Smooth muscle cell (in vitro differentiated cells): ENCODE results near the gene POLR3C. TPM values are rescaled to one million over a fixed set of nuclear protein-coding genes. Genes with fewer than 3 reads are reported as not detected.

Experiments
- DNase-seq: peaks from one replicate; lab custom pipeline; 2025; ENCODE audit not compliant: unreplicated experiment; lab: John Stamatoyannopoulos, UW
- H2AFZ ChIP-seq: fragments of 200-600 bp; sonication (generic); 2 replicates; pipeline ENCODE4 v1.6.0; 2016; ENCODE audit warnings: antibody characterized with exemption, low read depth, mild to moderate bottlenecking
- H3F3A ChIP-seq: fragments of 200-600 bp; sonication (generic); 2 replicates; pipeline ENCODE4 v1.6.0; 2017; ENCODE audit warnings: antibody characterized with exemption, low read depth
- H3K27ac ChIP-seq: fragments of 200-600 bp; sonication (generic); 2 replicates; pipeline ENCODE4 v1.5.1; 2016; ENCODE audit warnings: low read depth, mild to moderate bottlenecking
- H3K27me3 ChIP-seq: fragments of 200-600 bp; sonication (generic); 2 replicates; pipeline ENCODE4 v1.6.1; 2016; ENCODE audit warnings: low read depth, mild to moderate bottlenecking
- H3K36me3 ChIP-seq: fragments of 200-600 bp; sonication (generic); 2 replicates; pipeline ENCODE4 v1.5.1; 2016; ENCODE audit warnings: low read depth
- H3K4me1 ChIP-seq: fragments of 200-600 bp; sonication (generic); 2 replicates; pipeline ENCODE4 v1.5.1; 2016; ENCODE audit warnings: low read depth
- H3K4me2 ChIP-seq: fragments of 200-600 bp; sonication (generic); 2 replicates; pipeline ENCODE4 v1.6.0; 2016; ENCODE audit warnings: mild to moderate bottlenecking
- H3K4me3 ChIP-seq: fragments of 200-600 bp; sonication (generic); 2 replicates; pipeline ENCODE4 v1.5.1; 2016; ENCODE audit warnings: mild to moderate bottlenecking
- H3K79me2 ChIP-seq: fragments of 200-600 bp; sonication (generic); 2 replicates; pipeline ENCODE4 v1.6.0; 2016; ENCODE audit warnings: low read depth, mild to moderate bottlenecking
- H3K9ac ChIP-seq: fragments of 200-600 bp; sonication (generic); 2 replicates; pipeline ENCODE4 v1.6.0; 2016; ENCODE audit warnings: low read depth
- H3K9me3 ChIP-seq: fragments of 200-600 bp; sonication (generic); replicated peaks from 2 replicates; pipeline ENCODE4 v1.5.1; 2016; ENCODE audit warnings: low read depth
- H4K20me1 ChIP-seq: fragments of 200-600 bp; sonication (generic); 2 replicates; pipeline ENCODE4 v1.6.0; 2016; ENCODE audit warnings: low read depth
- WGBS: methylation state at CpG from one replicate; pipeline ENCODE4 v1.1.7; 2016; ENCODE audit warnings: low lambda C conversion rate; 5-methylcytosine and 5-hydroxymethylcytosine counted together
- polyA plus RNA-seq: library from polyadenylated mRNA; unstranded; fragments of >200 nt; fragmentation: Nextera tagmentation; extraction: Ambion mirVana; gene quantifications from 2 replicates; pipeline ENCODE4 v1.2.1, GENCODE V29; 2016
- total RNA-seq: library from RNA; depleted of rRNA; stranded (reverse); fragments of >200 nt; gene quantifications from 2 replicates; pipeline ENCODE4 v1.2.3, GENCODE V29; 2014
- TF ChIP-seq, protein P1 (sequence below): fragments of 200-600 bp; sonication (generic); IDR thresholded peaks from 2 replicates; pipeline ENCODE4 v1.5.1; 2017; ENCODE audit warnings: borderline replicate concordance, mild to moderate bottlenecking, antibody characterized with exemption; ENCODE audit not compliant: insufficient read depth, poor library complexity, severe bottlenecking

POLR3C gene
- total and polyA plus RNA-seq, 2 experiments from 2014 or later, result 22.6 to 31.7 TPM

DNA sequence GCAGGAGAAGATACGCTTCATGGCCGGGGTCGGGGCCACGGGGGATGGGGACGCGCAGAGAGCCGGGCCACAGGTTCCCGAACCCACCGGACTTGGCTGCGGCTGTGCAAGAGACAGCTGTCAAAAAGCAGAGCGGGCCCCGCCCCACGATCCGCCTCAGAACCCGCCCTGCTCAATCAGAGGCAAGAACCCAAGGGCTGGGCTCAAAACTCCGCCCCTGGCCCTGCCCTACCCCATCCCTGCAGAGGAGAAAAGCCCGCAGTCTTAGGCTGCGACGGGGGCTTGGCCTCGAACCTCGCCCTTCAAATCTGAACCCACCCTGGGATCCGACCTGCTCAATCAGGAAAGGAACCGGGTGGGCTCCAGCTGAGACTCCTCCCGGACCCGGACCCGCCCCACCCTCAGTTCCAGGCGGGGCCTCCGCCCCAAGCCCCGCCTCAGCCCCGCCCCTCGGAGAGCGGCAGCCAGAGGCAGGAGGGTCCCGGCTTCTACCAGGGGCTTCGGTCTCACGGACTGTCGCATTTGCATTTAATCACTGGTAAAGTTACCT, 61.8 kb downstream of the POLR3C start, which contains the start of gene ANKRD35:
Gene ANKRD35, minus strand, starts transcription at position 129 of the 550 bp plus-strand sequence. Its CDS starts 108 bp downstream, at position 21.
- TF ChIP-seq, protein P1, sequence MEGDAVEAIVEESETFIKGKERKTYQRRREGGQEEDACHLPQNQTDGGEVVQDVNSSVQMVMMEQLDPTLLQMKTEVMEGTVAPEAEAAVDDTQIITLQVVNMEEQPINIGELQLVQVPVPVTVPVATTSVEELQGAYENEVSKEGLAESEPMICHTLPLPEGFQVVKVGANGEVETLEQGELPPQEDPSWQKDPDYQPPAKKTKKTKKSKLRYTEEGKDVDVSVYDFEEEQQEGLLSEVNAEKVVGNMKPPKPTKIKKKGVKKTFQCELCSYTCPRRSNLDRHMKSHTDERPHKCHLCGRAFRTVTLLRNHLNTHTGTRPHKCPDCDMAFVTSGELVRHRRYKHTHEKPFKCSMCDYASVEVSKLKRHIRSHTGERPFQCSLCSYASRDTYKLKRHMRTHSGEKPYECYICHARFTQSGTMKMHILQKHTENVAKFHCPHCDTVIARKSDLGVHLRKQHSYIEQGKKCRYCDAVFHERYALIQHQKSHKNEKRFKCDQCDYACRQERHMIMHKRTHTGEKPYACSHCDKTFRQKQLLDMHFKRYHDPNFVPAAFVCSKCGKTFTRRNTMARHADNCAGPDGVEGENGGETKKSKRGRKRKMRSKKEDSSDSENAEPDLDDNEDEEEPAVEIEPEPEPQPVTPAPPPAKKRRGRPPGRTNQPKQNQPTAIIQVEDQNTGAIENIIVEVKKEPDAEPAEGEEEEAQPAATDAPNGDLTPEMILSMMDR, result no peak
- H3K4me3 ChIP-seq, result peak within 1 kb of the TSS; percentile 85
- no peaks in the 10 kb centered on the region for H3K79me2 ChIP-seq
- H3K27ac ChIP-seq, result no peak within 1 kb of the TSS
- H4K20me1 ChIP-seq, result no peaks in the 10 kb centered on the region
- H2AFZ ChIP-seq, result peak within 1 kb of the TSS; percentile 95
- no peaks in the 10 kb centered on the region for H3K36me3 ChIP-seq
- no peaks in the 10 kb centered on the region for H3K4me1 ChIP-seq
- H3K27me3 ChIP-seq, result peaks cover 21% of the 10 kb centered on the region
- no peaks in the 10 kb centered on the region for H3K9me3 ChIP-seq
- H3K4me2 ChIP-seq, result peak within 1 kb of the TSS; percentile 83
- 6% methylated on average over 18 of the region's 36 CpGs for WGBS
- H3K9ac ChIP-seq, result no peak within 1 kb of the TSS
- no peaks in the 10 kb centered on the region for H3F3A ChIP-seq
- peak; percentile 37 for DNase-seq

DNA sequence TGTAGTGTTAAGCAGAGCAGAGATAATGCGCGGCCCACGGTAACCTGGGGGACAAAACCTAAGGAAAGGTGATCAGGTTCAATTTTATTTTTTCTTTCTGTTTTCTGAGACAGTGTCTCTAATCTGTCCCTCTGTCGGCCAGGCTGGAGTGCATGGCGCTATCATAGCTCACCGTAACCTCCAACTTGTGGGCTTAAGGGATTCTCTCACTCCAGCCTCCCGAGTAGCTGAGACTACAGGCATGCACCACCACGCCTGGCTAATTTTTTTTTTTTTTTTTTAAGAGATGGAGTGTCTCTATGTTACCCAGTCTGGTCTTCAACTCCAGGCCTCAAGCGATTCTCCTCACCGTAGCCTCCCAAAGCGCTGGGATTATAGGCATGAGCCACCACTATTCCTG, 62.4 kb downstream of the POLR3C start:
- Histone ChIP-seq H3K9ac (no peak overlapping the region), H3K79me2 (no peaks in the 10 kb centered on the region)

DNA sequence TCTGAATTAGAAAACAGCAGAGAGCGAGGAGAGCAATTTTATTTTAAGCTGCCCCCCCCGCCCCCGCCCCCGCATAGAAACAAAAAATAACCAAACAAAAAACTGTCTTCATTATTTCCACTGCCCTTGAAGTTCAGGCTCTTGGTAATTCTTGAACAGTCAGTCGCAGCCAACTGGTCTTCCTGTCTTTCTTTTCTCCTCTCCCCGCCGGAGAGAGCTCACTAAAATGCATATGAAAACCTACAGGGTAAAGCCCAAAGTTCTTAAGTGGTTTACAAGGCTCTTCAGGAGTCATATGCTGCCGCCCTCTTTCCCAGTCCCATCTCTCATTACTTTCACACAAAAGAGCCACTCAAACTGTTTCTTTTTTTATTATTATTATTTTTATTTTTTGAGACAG, 62.8 kb downstream of the POLR3C start:
- Histone ChIP-seq H3K9me3 (no peaks in the 10 kb centered on the region), H2AFZ (no peak overlapping the region), H3K27me3 (peaks cover 21% of the 10 kb centered on the region), H3F3A (peaks cover 3% of the 10 kb centered on the region), H3K4me3 (no peak overlapping the region), H3K9ac (no peak overlapping the region), H3K4me2 (peak overlapping the region; percentile 83), H3K4me1 (peaks cover 5% of the 10 kb centered on the region), H4K20me1 (no peaks in the 10 kb centered on the region), H3K36me3 (no peaks in the 10 kb centered on the region), H3K79me2 (no peaks in the 10 kb centered on the region), H3K27ac (no peak overlapping the region)
- DNase-seq, result no peak
- WGBS, result 44% methylated on average over 8 of the region's 8 CpGs
- TF ChIP-seq, protein P1, result no peak

More for the DNA sequence above, 62.4 kb downstream of the POLR3C start:
- DNase-seq, result no peak
- Histone ChIP-seq H3K27ac (no peak overlapping the region), H4K20me1 (no peaks in the 10 kb centered on the region), H3K27me3 (peaks cover 21% of the 10 kb centered on the region), H2AFZ (peak overlapping the region; percentile 95), H3K4me3 (peak overlapping the region; percentile 85), H3K4me1 (peaks cover 2% of the 10 kb centered on the region), H3F3A (no peaks in the 10 kb centered on the region), H3K36me3 (no peaks in the 10 kb centered on the region), H3K4me2 (peak overlapping the region; percentile 83), H3K9me3 (no peaks in the 10 kb centered on the region)
- 44% methylated on average over 11 of the region's 11 CpGs for WGBS
- TF ChIP-seq, protein P1, result no peak

DNA sequence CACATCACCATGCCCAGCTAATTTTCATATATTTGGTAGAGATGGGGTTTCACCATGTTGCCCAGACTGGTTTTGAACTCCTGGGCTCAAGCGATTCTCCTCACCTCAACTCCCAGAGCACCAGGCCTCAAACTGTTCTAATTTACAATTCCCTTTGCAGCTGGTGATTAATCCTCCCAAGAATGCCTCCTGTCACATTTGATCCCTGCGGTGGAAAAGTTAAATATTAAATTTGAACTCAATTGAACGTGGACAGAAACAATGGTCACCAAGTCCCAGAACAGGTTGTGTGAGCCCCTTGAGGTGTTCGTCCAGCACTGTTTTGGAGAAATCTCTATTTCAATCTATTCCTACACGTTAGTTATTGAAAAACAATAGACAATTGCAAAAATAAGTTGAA, 63.6 kb downstream of the POLR3C start:
- H3K9me3 ChIP-seq, result no peaks in the 10 kb centered on the region
- peaks cover 21% of the 10 kb centered on the region for H3K27me3 ChIP-seq
- H2AFZ ChIP-seq, result no peak overlapping the region
- peaks cover 10% of the 10 kb centered on the region for H3K4me1 ChIP-seq
- no peaks in the 10 kb centered on the region for H3K79me2 ChIP-seq
- DNase-seq, result no peak
- H3K9ac ChIP-seq, result no peak overlapping the region
- TF ChIP-seq, protein P1, result no peak
- peaks cover 3% of the 10 kb centered on the region for H3F3A ChIP-seq
- H4K20me1 ChIP-seq, result no peaks in the 10 kb centered on the region
- no peak overlapping the region for H3K4me3 ChIP-seq
- no peak overlapping the region for H3K4me2 ChIP-seq
- H3K36me3 ChIP-seq, result no peaks in the 10 kb centered on the region
- 79% methylated on average over 5 of the region's 5 CpGs for WGBS
- H3K27ac ChIP-seq, result no peak overlapping the region
